IPS-20b (cell line): Measurements from ENCODE around the gene BCAP31.
"Not testable (repeated sequence)": the region's sequence is repeated elsewhere in the genome, so short reads cannot be mapped to it uniquely, and the experiment has no call there.

Experiments
- H3K27ac ChIP-seq: one replicate; pipeline ENCODE4 v1.5.1; 2013; ENCODE audit warnings: low read length
- H3K27me3 ChIP-seq: 2 replicates; pipeline ENCODE4 v1.6.1; 2013; ENCODE audit warnings: mild to moderate bottlenecking, low read length, inconsistent platforms; ENCODE audit not compliant: insufficient read depth
- H3K36me3 ChIP-seq: 2 replicates; pipeline ENCODE4 v1.6.1; 2013; ENCODE audit warnings: low read depth, mild to moderate bottlenecking, inconsistent platforms, low read length, moderate library complexity; ENCODE audit not compliant: insufficient read depth
- H3K4me1 ChIP-seq: 2 replicates; pipeline ENCODE4 v1.6.1; 2013; ENCODE audit warnings: mild to moderate bottlenecking, control low read depth, inconsistent platforms, low read length, moderate library complexity; ENCODE audit not compliant: insufficient read depth
- H3K4me3 ChIP-seq: 2 replicates; pipeline ENCODE4 v1.5.1; 2013; ENCODE audit warnings: mild to moderate bottlenecking, low read length, inconsistent platforms
- H3K9ac ChIP-seq: 2 replicates; pipeline ENCODE4 v1.6.1; 2013; ENCODE audit warnings: low read depth, mild to moderate bottlenecking, inconsistent platforms, low read length, moderate library complexity
- H3K9me3 ChIP-seq: 2 replicates; pipeline ENCODE4 v1.6.1; 2013; ENCODE audit warnings: mild to moderate bottlenecking, low read depth, low read length, inconsistent platforms; ENCODE audit not compliant: insufficient read depth

BCAP31 gene

GRCh38 chrX:153714256-153714655 lies 9.9 kb downstream of the BCAP31 start:
- Histone ChIP-seq H3K4me3 (no peak overlapping the region), H3K27me3 (no peaks in the 10 kb centered on the region), H3K27ac (no peak overlapping the region), H3K4me1 (no peaks in the 10 kb centered on the region), H3K9me3 (no peaks in the 10 kb centered on the region), H3K36me3 (peaks cover 56% of the 10 kb centered on the region), H3K9ac (no peak overlapping the region)

DNA sequence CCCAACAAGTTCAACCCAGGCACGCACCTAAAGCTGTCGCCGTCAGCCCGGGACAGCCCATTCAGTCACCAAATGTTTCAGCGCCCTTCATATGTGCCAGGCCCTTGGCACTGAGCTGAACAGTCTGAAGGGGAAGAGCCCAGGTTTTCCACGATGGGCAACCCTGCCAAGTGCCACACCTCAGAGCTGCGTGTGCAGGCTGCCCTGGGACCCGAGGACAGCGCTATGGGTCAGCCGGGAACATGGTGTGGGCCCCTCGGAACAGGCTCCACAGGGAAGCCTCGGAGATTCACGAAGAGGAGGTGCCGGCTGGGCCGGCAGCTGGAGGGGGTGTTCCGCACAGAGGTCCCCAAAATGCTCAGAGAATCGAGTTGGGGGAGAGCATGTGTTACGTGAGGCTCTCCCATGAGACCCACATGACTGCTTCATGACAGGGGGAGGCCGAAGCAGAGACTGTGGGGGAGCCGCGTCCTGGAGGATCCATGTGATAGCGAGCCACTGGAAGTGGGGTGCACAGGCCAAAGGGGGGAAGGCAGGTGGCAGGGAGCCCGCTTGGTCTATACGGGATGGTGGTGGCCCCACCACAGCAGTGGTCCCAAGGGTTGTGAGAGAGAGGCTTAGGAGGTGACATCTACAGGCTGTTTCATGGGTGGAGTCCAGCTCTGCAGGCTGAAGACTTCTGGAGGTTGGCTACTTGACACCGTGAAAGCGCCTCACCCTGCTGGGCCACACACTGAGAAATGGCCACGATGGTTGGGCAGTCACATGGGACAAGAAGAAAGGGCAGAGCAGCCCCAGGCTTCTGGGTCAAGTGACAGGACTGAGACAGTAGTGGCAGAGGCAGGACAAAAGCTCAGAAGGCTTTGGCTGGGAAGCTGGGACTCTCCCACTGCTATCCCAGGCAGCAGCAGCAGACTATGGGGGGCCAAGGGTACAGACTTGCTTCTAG lies 14.2 kb downstream of the BCAP31 start:
- Histone ChIP-seq H3K4me3 (no peak overlapping the region), H3K27me3 (no peaks in the 10 kb centered on the region), H3K4me1 (no peaks in the 10 kb centered on the region), H3K36me3 (peaks cover 32% of the 10 kb centered on the region), H3K9me3 (no peaks in the 10 kb centered on the region), H3K27ac (no peak overlapping the region), H3K9ac (no peak overlapping the region)

DNA sequence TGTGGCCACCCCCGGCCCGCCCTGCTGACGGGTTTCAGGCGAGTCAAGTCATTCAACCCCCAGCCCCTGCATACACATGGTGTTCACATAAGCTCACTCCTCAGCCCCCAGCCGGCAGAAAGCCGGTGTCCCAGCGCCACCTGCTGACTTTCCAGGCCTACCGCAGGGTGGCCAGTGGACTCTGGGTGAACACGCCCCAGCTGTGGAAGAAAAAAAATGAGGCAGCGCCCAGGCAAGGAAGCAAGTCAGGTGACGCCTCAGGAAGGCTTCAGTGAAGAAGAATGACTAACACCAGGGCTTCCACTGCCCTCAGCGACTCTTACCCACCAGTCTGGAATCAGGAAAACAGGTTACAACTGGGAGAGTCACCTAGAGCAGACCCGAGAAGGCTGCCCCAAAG lies 15.8 kb downstream of the BCAP31 start:
- Histone ChIP-seq H3K27me3 (no peaks in the 10 kb centered on the region), H3K4me3 (no peak overlapping the region), H3K27ac (no peak overlapping the region), H3K9ac (no peak overlapping the region), H3K4me1 (no peaks in the 10 kb centered on the region), H3K36me3 (peaks cover 34% of the 10 kb centered on the region), H3K9me3 (no peaks in the 10 kb centered on the region)

GRCh38 chrX:153707406-153707805 lies 16.8 kb downstream of the BCAP31 start:
- H3K27ac ChIP-seq, result no peak overlapping the region
- H3K4me3 ChIP-seq, result no peak overlapping the region

GRCh38 chrX:153706799-153707198 lies 17.4 kb downstream of the BCAP31 start:
- Histone ChIP-seq H3K27me3 (no peaks in the 10 kb centered on the region), H3K27ac (no peak overlapping the region), H3K36me3 (peaks cover 35% of the 10 kb centered on the region), H3K4me3 (no peak overlapping the region), H3K9me3 (no peaks in the 10 kb centered on the region), H3K4me1 (no peaks in the 10 kb centered on the region), H3K9ac (no peak overlapping the region)

More at GRCh38 chrX:153707406-153707805, 16.8 kb downstream of the BCAP31 start:
- Histone ChIP-seq H3K36me3 (peaks cover 29% of the 10 kb centered on the region), H3K9ac (no peak overlapping the region), H3K4me1 (no peaks in the 10 kb centered on the region), H3K27me3 (no peaks in the 10 kb centered on the region), H3K9me3 (no peaks in the 10 kb centered on the region)

- peaks cover 37% of the 10 kb centered on the region for H3K36me3 ChIP-seq
- H3K27ac ChIP-seq, H3K4me3 ChIP-seq, H3K9me3 ChIP-seq, H3K9ac ChIP-seq, H3K27me3 ChIP-seq, H3K4me1 ChIP-seq: not testable (repeated sequence)
These were observed 18.7 kb downstream of the BCAP31 start for GRCh38 chrX:153705403-153706060.

DNA sequence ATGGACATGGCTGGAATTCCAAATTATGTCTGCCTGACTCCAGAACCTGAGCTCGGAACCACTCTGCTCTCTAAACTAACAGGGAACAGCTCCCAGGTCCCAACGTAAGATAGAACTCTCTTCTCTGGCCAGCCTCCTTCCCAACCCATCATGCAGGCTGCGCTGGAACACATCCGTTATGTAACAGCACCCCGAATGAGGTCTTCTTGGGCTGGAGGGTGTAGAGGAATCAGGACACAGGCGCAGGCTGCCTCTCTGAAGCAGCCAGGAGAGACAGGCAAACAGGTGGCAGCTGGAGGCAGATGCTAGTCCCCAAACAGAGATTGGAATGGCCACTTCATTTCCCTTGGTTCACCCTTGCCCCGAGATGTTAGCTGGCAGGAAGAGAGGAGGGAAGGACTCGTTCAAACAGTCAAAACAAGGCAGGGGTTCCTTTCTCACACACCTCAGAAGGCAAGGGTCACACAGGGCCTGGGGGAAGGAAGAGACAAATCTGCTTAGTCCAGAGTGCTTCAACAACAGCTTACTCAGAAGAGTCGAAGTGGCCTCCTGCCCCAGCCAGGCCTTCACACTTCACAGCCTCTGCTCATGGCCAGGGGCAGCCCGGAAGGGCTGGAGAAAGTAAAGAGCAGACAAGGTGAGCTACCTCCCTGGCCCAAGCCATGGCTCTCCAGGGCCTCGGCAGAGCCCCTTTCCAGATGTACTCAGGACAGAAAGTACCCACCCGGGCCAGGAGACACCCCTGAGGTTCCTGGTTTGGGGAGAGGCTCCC lies 19.4 kb downstream of the BCAP31 start:
- not testable (repeated sequence) for H3K27ac ChIP-seq, H3K9me3 ChIP-seq, H3K9ac ChIP-seq, H3K4me3 ChIP-seq, H3K4me1 ChIP-seq, H3K27me3 ChIP-seq
- H3K36me3 ChIP-seq, result peaks cover 40% of the 10 kb centered on the region

- H3K4me3 ChIP-seq, result no peak overlapping the region
- H3K4me1 ChIP-seq, result no peaks in the 10 kb centered on the region
- H3K27me3 ChIP-seq, result no peaks in the 10 kb centered on the region
- no peak overlapping the region for H3K27ac ChIP-seq
- H3K9me3 ChIP-seq, result no peaks in the 10 kb centered on the region
- peaks cover 36% of the 10 kb centered on the region for H3K36me3 ChIP-seq
- H3K9ac ChIP-seq, result no peak overlapping the region
These were observed 20.1 kb downstream of the BCAP31 start for GRCh38 chrX:153704021-153704526.

DNA sequence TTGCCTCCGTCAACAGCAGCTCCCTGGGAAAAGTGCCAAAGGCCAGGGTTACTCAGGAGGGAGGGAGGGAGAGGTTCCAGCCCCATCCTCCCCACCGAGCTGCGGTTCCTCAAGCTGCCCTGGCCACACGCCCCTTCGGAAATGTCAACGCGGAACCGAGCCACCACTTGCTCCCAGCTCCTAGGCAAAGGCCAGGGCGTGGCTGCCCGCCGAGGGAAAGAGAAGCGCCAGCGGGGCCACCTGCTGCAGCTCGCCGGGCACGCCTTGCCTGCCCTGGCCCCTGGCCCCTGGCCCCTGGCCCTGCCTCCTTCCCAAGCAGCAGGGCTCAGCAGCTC lies 21.2 kb downstream of the BCAP31 start:
- Histone ChIP-seq H3K9me3 (no peaks in the 10 kb centered on the region), H3K27me3 (no peaks in the 10 kb centered on the region), H3K4me1 (no peaks in the 10 kb centered on the region), H3K27ac (no peak overlapping the region), H3K9ac (no peak overlapping the region), H3K36me3 (peaks cover 35% of the 10 kb centered on the region), H3K4me3 (no peak overlapping the region)

DNA sequence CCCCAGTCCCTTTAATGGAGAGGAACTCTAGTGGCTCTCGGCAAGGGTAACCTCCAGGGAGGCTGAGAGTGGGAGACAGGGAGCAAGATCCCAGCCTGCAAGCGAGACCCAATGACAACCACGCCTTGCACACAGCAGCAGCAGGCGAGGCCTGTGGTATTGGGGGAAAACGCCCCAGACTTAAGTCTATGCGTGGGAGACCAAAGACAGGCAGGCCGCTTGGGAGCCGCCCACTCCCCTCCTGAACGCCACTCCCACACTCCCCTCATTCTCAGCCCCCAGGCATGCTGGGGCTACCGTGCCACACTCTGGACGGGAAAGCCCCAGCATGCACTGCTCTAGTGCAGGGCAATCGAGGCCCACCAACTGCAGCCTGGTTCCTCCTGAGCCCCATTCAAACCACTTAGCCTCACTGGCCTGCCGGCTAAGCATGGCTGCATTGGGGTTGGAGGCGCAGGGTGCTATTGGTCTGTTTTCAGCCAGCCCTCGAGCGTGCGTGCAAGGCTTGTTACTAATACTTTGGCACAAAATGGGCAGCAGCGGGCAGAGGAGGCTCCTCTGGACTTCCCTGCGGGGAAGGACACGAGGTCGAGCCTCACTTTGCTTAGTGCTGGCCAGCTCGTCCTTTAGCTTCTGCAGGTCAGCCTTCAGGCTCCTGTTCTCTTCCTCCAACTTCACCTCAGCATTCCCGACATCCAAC lies 21.7 kb downstream of the BCAP31 start:
- Histone ChIP-seq H3K9ac (no peak overlapping the region), H3K9me3 (no peaks in the 10 kb centered on the region), H3K27ac (no peak overlapping the region), H3K27me3 (no peaks in the 10 kb centered on the region), H3K4me3 (no peak overlapping the region), H3K4me1 (no peaks in the 10 kb centered on the region), H3K36me3 (peaks cover 35% of the 10 kb centered on the region)

- Histone ChIP-seq H3K27ac (no peak overlapping the region), H3K4me1 (no peaks in the 10 kb centered on the region), H3K4me3 (no peak overlapping the region), H3K27me3 (no peaks in the 10 kb centered on the region), H3K9ac (no peak overlapping the region), H3K36me3 (peaks cover 35% of the 10 kb centered on the region), H3K9me3 (no peaks in the 10 kb centered on the region)
These were observed 22.5 kb downstream of the BCAP31 start for GRCh38 chrX:153701706-153702105.
